ENCODE data around the gene C9orf85.

C9orf85 gene

GRCh38 chr9:71915495-71915894, 4.1 kb downstream of the C9orf85 start:
- H3K79me2 ChIP-seq (ENCODE audit: insufficient read depth, low read length), result peaks cover 60% of the 10 kb centered on the region
- no peak overlapping the region for H2AFZ ChIP-seq (ENCODE audit: low read length)
- no peaks in the 10 kb centered on the region for H3K27me3 ChIP-seq (ENCODE audit: insufficient read depth, low read length)
- H4K20me1 ChIP-seq (ENCODE audit: insufficient read depth, low read length), result no peaks in the 10 kb centered on the region
- H3K4me2 ChIP-seq (ENCODE audit: low read length), result no peak overlapping the region
- H3K9me2 ChIP-seq (ENCODE audit: low read depth, low read length), result no peaks in the 10 kb centered on the region
- no peaks in the 10 kb centered on the region; the same call in 1 of the 2 replicates for H3K36me3 ChIP-seq (ENCODE audit: insufficient read depth, low read length)
- peaks cover 24% of the 10 kb centered on the region for H3K4me1 ChIP-seq (ENCODE audit: insufficient read depth, low read length, severe bottlenecking)
- H3K4me3 ChIP-seq (ENCODE audit: low read depth, low read length, poor library complexity, severe bottlenecking), result no peak overlapping the region
- no peaks in the 10 kb centered on the region for H3K9me3 ChIP-seq (ENCODE audit: low read length)
- no peaks in the 10 kb centered on the region for H3F3A ChIP-seq (ENCODE audit: insufficient read depth, low read length)
- no peak for TF ChIP-seq CTCF (IDR thresholded peaks at IDR 0.05; ENCODE audit: low read length)
- no peak for TF ChIP-seq EZH2 (IDR thresholded peaks at IDR 0.05; ENCODE audit: borderline replicate concordance, low read length)
- no peak overlapping the region for H3K9ac ChIP-seq (ENCODE audit: low read length)
- H3K27ac ChIP-seq (ENCODE audit: low read depth, low read length, poor library complexity, severe bottlenecking), result no peak overlapping the region

- Histone ChIP-seq H3K4me2 (ENCODE audit: low read length) (no peak overlapping the region), H3K9me2 (ENCODE audit: low read depth, low read length) (no peaks in the 10 kb centered on the region), H3K36me3 (ENCODE audit: insufficient read depth, low read length) (no peaks in the 10 kb centered on the region; the same call in 1 of the 2 replicates), H3K4me1 (ENCODE audit: insufficient read depth, low read length, severe bottlenecking) (peaks cover 31% of the 10 kb centered on the region), H3K4me3 (ENCODE audit: low read depth, low read length, poor library complexity, severe bottlenecking) (no peak overlapping the region), H3F3A (ENCODE audit: insufficient read depth, low read length) (no peaks in the 10 kb centered on the region), H2AFZ (ENCODE audit: low read length) (no peak overlapping the region), H4K20me1 (ENCODE audit: insufficient read depth, low read length) (no peaks in the 10 kb centered on the region), H3K79me2 (ENCODE audit: insufficient read depth, low read length) (peaks cover 56% of the 10 kb centered on the region), H3K9me3 (ENCODE audit: low read length) (no peaks in the 10 kb centered on the region), H3K27me3 (ENCODE audit: insufficient read depth, low read length) (no peaks in the 10 kb centered on the region), H3K9ac (ENCODE audit: low read length) (no peak overlapping the region), H3K27ac (ENCODE audit: low read depth, low read length, poor library complexity, severe bottlenecking) (no peak overlapping the region)
- TF ChIP-seq EZH2 (IDR thresholded peaks at IDR 0.05; ENCODE audit: borderline replicate concordance, low read length) (no peak), CTCF (IDR thresholded peaks at IDR 0.05; ENCODE audit: low read length) (no peak)
Measured at GRCh38 chr9:71916834-71917534, 5.5 kb downstream of the C9orf85 start.

- no peak overlapping the region for H3K9ac ChIP-seq (ENCODE audit: low read length)
- no peaks in the 10 kb centered on the region for H3K9me3 ChIP-seq (ENCODE audit: low read length)
- H3F3A ChIP-seq (ENCODE audit: insufficient read depth, low read length), result no peaks in the 10 kb centered on the region
- H3K4me3 ChIP-seq (ENCODE audit: low read depth, low read length, poor library complexity, severe bottlenecking), result no peak overlapping the region
- H3K9me2 ChIP-seq (ENCODE audit: low read depth, low read length), result no peaks in the 10 kb centered on the region
- no peak overlapping the region for H2AFZ ChIP-seq (ENCODE audit: low read length)
- H3K4me1 ChIP-seq (ENCODE audit: insufficient read depth, low read length, severe bottlenecking), result peaks cover 17% of the 10 kb centered on the region
- H3K27me3 ChIP-seq (ENCODE audit: insufficient read depth, low read length), result no peaks in the 10 kb centered on the region
- H3K27ac ChIP-seq (ENCODE audit: low read depth, low read length, poor library complexity, severe bottlenecking), result no peak overlapping the region
- peaks cover 42% of the 10 kb centered on the region for H3K79me2 ChIP-seq (ENCODE audit: insufficient read depth, low read length)
- H4K20me1 ChIP-seq (ENCODE audit: insufficient read depth, low read length), result no peaks in the 10 kb centered on the region
- TF ChIP-seq EZH2 (IDR thresholded peaks at IDR 0.05; ENCODE audit: borderline replicate concordance, low read length) (no peak), CTCF (IDR thresholded peaks at IDR 0.05; ENCODE audit: low read length) (no peak)
- H3K4me2 ChIP-seq (ENCODE audit: low read length), result no peak overlapping the region
- peaks cover 6% of the 10 kb centered on the region; the same call in 1 of the 2 replicates for H3K36me3 ChIP-seq (ENCODE audit: insufficient read depth, low read length)
Measured at GRCh38 chr9:71918419-71918818, 7.0 kb downstream of the C9orf85 start.
